ENCODE data around the gene WNK4. TPM values are rescaled to one million over a fixed set of nuclear protein-coding genes. Genes with fewer than 3 reads are reported as not detected.
A peak's percentile ranks its signal among the peaks of the same experiment; 100 is the strongest.
"Not testable (repeated sequence)": the region's sequence is repeated elsewhere in the genome, so short reads cannot be mapped to it uniquely, and the experiment has no call there.

WNK4 gene
- 2.2 TPM for polyA plus RNA-seq (2013, experiment 1 of 2; ENCODE audit: insufficient read length)
- polyA plus RNA-seq (2013, experiment 2 of 2; ENCODE audit: insufficient read length): 1.7 TPM

DNA sequence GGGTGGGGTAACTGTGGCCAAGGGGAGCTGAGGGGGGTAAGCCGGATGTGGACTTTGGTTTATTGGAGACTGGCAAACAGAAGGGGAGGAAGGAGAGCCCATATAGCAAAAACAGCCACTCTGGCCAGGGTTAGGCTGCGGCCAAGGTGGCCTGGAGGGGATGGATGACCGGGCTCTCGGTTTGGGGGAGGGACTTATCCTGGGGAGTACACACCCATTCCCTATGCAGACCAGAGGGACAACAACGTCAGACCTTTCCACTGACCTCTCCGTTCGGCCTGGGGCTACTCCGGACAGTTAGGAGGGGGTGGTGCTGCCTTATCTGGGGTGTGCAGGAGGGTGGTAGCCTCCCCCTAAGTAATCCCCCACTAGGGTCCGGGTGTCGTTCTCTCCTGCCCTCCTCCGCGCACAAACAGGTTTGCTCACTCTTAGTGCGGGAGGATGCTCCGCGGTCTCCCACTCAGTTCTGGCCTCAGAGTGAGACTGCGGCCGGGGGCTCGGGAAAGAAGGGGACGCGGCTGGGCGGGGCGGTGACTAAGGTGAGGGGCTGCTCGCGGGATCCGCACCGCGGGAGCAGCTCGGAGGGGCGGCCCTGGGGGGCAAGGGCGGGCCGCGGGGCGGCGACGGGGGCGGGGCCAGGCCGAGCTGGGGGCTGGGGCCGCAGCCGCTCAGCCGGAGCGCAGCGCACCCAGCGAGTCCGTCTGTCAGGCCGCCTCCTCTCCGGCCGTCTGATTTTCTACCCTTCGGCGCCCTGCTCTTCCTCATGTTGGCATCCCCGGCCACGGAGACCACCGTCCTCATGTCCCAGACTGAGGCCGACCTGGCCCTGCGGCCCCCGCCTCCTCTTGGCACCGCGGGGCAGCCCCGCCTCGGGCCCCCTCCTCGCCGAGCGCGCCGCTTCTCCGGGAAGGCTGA lies at the start of gene WNK4:
Gene WNK4, plus strand, starts transcription at position 675 of the 915 bp plus-strand sequence. Its CDS starts 89 bp downstream, at position 764.
- peak; percentile 25 for DNase-seq

DNA sequence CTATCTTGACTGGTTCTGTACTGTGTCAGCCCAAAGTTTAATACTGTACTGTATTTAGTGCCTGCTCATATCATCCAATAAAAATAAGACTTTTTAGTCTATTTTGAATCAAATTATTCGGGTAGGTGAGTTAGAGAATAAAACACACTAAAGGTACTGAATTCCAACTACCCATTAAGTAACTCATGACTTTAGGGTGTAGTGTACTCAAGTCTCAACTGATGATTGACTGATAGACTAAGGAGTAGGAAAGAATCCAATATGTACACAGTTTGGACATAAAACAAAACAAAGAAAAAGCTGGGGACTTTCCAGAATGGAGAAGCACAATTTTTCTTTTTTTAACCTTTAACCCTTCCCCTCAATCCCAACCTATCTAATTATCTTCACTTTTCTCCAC lies 39.7 kb upstream of the WNK4 start:
- DNase-seq: no peak

DNA sequence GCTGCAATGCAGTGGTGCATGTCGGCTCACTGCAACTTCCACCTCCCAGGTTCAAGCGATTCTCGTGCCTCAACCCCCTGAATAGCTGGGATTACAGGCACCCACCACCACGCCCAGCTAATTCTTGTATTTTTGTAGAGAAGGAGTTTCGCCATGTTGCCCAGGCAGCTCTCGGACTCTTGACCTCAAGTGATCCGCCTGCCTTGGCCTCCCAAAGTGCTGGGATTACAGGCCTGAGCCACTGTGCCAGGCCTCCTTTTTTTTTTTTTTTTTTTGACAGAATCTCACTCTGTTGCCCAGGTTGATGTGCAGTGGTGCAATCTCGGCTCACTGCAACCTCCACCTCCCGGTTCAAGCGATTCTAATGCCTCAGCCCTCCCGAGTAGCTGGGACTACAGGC lies 37.5 kb upstream of the WNK4 start:
- DNase-seq: not testable (repeated sequence)

DNA sequence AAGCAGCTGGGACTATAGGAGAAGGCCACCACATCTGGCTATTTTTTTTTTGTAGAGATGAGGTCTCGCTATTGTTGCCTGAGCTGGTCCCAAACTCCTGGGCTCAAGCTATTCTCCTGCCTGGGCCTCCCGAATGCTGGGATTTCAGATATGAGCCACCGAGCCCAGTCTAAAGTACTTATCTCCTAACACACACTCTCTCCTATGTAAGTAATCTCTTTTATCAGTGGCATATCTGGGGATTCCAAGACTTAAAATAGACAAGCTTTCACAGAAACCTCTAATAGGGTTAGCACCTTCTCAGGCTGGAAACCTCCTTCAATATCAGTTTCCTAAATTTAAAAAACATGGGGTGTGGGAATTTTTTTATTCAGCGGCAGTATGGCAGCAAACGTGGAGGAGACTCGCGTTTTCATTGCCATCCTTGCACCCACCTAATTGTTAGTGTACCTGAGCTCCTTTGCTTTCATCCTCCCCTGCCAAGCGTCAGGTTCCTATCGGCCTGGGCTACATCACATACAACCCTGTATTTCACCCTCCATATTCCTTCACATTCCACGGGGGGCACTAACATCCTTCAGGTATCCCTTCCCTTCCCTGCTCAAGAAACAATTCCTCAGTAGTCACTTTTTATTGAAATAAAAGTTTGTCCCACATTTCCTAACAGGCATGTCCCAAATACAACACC lies 36.7 kb upstream of the WNK4 start:
- DNase-seq: no peak

DNA sequence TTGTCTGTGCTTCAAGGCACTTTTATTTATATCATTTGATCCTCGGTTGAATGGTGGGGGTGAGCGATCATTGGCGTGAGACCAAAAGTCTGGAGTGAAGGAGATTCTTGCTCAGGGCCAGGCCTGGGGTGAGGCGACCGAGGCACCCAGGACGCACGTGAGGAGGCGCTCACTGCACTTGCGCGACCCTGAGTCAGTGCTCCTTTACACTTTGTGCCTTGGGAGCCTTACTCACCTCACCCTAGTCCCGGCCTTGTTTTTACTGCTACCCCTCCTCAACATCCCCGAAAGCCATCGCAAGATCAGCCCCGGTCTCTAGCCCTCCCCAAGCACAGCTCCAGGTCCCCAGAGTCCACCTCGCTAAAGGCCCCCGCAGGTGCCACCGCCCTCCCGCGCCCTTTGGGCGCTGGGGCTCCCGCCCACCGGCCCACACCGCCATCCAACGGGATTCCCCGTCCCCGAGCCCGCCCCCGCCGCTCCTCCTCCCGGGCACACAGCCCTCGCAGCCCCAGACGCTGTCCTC lies 36.1 kb upstream of the WNK4 start:
- DNase-seq: peak; percentile 56

DNA sequence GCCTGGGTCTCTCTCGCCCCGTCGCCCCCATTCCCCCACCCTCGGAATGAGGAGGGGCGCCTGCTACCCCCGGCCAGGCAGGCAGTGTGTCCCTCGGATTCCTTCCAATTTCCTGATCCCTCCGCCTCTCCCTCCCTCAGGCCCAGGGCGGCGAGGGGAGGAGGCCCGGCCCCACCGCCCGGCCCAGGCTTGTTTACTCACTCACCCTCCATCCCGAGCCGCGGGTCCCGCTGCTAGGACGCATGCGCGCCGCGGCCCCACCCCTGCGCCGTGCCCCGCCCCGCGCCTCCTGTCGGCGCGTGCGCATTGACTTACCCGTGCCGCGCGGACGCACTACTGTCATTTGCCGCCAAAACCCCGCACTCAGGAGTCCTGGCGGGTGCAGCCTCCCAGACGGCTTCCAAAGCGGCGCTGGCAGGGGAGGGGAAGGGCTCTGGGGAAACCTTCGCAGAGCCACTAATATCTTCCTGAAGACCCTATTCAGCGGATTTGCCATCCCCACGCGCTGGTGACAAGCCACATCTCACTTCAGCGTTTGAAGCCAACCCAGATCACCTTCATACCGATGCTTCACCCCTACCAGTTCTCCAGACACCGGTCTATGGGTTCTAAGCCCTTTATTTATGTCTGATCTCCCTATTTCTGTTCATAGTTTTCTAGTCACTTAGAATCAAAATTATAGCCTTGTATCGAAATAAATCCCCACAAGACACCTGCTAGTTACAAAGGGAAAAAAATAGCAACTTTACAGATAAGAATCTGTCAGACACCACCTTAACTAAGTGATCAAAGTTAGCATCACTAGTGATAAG lies 35.4 kb upstream of the WNK4 start, which contains the start of gene EZH1:
Gene EZH1, minus strand, starts transcription at position 235 of the 812 bp plus-strand sequence. CDS start 16,099 bp downstream, outside the sequence.
- peak; percentile 89 for DNase-seq

DNA sequence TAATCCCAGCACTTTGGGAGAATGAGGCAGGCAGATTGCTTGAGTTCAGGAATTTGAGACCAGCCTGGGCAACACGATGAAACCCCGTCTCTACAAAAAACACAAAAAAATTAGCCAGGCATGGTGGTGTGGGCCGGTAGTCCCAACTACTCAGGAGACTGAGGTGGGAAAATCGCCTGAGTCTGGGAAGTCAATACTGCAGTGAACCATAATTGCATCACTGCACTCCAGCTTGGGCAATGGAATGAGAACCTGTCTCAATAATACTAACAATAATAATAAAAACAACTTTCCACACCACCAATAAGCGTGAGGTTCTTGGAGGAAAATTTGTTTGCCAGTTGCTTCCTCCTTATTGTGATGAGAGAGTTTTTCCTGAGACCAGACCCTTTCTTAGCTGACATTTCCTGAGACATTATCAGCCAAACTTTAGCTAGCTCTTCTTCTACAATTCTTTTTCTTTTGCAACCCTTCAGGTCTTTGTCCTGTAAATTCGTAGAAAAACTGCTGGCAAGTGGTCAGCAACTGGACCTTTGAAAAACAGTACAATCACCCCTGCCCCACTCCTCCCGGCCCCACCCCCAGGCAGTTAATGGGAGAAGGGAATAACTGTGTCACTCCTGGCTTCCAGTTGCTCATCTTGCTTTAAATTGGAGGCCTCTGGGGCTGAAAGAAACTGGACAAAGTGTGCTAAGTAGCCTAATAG lies 32.1 kb upstream of the WNK4 start:
- DNase-seq: no peak

DNA sequence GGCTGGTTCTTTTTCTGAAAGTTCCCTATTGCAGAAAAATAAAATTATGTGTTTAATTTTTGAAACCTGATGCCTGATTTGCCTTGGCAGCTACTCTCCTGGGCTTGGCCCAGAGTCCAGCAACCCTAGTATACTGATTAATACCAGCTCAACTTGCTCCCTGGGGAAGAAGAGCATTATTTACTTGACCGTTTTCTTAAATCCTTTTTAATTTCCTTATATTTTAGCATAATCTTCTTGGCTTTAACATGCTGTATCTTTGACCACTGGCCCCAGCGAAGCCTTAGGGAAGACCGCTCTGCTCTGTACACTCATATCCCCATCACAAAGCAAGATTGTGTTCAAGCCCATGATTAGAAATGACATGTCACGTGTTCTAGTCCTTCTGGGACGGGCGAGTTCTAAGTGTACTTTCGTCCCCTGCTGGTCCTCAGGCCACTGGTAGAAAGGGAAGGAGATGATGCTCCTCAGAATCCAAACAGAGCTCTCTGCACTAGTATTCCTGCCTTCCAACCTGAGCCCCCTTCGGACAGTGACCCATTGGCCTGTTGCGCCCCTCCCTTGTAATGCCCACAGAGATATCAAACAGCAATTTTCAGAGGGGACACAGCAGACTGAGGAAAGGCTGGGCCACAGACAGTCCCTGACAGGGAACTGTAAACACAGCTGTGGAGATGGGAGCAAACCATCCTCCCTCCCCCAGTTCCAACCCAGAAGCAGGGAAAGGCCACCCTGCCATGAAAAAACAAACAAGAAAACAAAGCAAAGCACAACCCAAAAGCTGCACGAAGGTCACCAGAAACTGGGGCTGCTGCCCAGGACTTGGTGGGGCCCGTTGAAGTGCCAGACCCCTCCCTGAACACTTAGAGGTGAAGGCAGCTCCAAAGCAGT lies 31.3 kb upstream of the WNK4 start:
- DNase-seq: no peak

DNA sequence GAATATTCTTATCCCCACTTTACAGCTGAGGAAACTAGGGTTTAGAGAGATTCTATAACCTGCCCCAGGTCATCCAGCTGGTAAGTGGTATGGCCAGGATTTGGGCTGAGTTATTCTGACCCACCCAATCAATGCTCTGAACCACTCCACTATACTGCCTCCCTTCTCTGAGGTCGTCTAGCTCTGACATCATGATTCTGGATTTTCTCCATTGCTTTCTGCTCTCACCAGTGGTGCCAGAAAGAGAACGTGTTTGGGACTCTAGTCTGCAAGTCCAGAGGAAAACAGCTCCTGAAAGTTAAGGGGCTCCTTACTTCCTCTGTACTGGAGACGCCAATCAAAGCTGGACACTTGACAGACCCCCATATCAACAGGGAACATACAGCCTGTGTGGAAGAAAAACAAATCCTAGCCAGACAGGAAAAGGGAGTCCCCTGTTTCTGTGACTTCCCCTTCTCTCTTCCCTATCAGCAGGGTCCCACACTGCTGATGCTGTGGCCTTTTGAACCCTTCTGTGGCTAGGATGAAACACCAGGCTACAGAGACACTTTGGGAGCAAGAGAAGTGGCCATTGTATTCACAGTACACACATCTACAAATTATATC lies 29.6 kb upstream of the WNK4 start:
- DNase-seq: no peak

DNA sequence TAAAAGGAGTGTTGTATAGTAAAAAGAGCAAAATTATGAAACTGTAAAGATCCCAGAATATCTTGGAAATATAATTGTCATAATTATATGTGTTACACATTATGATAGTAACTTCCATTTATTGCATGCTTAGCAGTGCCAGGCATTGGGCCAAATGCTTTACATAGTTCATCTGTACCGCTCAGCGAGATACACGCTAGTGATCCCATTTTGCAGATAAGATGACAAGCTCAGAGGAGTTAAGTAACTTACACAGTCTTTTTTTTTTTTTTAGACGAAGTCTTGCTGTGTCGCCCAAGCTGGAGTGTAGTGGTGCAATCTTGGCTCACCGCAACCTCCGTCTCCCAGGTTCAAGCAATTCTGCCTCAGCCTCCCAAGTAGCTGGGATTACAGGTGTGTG lies 28.8 kb upstream of the WNK4 start:
- peak; percentile 28 for DNase-seq

DNA sequence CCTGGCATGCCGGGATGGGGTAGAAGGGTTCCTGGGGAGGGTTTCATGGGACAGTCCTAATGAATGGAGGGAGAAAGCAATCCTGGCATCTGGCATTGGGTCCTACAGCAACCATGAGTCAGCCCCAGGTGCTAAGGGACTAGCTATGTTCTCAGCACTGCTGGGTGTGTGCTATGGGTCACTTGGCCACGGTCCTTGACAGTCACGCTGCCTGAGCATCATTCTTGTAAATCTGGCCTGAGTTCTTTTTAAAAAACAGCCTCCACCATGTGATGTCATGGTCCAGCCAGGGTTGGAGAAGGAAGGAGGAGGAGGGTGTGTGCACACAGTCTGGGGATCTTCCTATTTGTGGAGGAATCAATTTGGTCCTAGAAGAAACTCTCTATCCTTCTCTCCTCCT lies 25.6 kb upstream of the WNK4 start:
- DNase-seq: no peak

DNA sequence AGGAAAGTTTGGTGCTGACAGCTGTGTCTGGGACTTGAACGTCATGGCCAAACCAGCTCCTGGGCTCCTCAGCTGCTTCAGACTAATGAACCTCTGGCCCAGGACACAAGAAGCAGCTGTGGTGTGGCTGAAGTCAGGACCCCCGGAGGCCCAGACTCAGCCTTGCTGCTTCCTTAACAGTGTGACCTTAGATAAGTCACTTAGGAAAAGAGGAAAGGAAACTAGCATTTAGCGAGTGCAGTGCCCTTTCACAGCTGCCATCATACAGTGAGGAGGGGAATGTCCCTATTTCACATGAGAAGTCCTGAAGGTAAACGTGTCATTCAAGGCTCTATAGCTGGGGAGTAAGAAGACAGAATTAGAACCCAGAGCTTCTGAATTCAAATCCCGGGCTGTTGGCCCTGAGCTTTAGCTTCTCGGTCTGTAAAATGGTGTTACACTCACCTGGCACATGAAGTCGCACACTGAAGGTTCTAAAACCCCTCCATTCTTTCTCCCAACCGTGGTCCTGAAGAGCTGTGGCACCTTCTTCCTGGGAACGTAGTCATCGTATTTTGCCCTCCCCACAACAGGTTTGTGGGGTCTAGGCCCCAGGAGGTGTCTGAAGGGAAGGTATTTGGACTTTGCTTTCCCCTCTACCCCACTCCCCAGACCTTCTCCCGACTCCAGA lies 20.3 kb upstream of the WNK4 start:
- DNase-seq: no peak

DNA sequence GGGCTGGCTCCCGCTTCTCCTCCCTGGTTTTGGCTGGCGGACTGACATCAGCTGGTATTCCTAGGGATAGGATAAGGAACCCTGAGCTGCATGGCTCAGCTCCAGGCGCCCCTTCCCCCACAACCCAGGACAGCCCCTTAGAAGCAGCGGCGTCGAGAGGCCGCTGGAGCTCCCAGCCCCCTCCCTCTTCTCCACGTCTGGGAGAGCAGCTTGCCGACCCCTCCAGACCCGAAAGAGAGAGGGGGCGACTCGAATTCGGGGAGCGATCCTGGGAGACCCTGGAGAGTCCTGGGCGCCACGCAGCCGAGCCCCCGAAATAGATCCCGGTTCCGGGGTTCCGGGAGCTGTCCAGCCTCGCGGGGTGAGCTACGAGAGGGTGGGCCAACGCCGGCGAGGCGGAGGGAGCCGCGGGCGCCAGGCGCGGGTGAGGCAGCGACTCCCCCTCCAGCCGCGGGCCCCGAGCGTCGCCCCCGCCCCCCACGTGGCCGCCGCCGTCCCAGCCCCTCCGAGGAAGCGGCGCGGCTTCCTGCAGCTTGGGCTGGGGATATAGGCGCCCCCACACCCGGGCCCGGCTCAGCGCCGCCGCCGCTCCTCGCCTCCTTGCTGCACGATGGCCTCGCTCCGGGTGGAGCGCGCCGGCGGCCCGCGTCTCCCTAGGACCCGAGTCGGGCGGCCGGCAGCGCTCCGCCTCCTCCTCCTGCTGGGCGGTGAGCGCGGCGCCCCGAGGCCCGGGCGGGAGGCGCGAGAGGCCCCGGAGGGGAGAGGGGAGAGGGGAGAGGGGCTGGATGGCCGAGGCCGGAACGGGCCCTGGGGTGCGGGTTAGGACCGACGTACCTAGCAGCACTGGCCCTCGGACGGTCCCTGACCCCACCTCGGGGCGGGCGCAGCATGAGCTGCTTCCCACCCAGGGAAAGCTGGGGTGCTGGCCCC lies 19.5 kb upstream of the WNK4 start, which contains the start of gene RAMP2:
Gene RAMP2, plus strand, starts transcription at position 576 of the 930 bp plus-strand sequence. Its CDS starts 35 bp downstream, at position 611.
- peak; percentile 27 for DNase-seq

DNA sequence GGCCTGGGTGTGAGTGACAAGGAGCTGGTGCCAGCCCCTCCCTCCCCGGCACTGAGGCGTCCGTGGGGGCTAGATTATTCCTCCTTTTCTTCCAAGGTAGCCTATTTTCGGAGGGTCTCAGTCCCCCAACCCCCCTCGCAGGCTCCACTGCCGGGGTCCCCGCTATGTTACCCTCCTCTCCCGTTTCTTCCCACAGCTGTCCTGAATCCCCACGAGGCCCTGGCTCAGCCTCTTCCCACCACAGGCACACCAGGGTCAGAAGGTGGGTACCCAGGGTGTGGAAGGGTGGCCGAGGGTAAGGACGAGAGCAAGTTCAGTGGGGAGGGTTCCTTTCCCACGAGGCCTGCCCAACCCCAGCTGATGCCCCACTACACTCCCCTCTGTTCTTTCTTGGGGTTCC lies 18.8 kb upstream of the WNK4 start:
- no peak for DNase-seq

DNA sequence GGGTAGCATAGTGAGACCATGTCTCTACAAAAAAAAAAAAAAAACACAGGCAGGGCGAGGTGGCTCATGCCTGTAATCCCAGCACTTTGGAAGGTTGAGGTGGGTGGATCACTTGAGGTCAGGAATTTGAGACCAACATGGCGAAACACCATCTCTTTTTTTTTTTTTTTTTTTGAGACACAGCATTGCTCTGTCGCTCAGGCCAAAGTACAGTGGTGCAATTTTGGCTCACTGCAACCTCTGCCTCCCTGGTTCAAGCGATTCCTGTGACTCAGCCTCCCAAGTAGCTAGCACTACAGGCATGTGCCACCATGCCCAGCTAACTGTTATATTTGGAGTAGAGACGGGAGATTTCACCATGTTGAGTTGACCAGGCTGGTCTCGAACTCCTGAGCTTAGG lies 14.3 kb upstream of the WNK4 start:
- no peak for DNase-seq

DNA sequence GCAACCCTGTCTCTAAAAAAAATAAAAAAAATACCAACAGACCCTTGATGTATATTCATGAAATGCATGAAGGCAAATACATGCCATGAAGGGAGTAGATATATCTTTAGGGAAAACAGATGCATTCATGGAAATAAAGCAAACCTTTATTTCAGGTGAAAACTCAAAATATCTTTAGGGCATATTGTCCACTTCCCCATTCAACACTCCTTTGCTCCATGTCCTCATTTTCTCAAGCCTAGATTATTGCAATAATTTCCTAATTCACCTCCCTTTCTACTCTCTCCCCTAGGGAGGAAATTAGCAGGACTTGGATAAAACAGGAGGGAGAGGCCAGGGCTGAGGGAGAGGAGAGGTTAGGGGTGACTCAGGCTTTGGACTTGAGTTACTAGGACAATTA lies 12.9 kb upstream of the WNK4 start:
- no peak for DNase-seq

DNA sequence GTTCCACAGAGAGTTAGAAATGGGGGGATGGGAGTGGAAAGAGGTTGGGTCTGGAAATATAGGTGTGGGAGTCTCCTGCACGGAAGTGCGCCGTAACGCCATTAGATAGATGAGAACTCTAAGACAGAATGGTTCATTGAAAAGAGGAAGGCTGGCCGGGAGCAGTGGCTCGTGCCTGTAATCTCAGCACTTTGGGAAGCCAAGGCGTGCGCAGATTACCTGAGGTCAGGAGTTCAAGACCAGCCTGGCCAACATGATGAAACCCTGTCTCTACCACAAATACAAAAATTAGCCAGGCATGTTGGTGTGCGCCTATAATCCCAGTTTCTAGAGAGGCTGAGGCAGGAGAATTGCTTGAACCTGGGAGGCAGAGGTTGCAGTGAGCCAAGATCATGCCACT lies 12.4 kb upstream of the WNK4 start:
- not testable (repeated sequence) for DNase-seq

DNA sequence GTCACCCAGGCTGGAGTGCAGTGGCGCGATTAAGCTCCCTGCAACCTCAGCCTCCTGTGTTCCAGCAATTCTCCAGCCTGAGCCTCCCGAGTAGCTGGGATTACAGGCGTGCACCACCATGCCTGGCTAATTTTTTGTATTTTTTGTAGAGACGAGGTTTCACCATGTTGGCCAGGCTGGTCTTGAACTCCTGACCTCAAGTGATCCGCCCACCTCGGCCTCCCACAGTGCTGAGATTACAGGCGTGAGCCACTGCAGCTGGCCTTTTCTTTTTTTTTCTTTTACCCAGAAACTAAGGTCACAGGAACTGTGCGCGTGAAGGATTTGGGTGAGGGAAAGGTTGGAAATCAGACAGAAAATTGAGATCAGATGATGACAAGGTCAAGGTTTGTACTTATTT lies 10.4 kb upstream of the WNK4 start:
- DNase-seq: not testable (repeated sequence)
